Islet of Langerhans (tissue), 1 donor: ENCODE data around the gene DPY19L2.
"Not testable (repeated sequence)": the region's sequence is repeated elsewhere in the genome, so short reads cannot be mapped to it uniquely, and the experiment has no call there.

Experiments
- FAIRE-seq: peaks from one replicate; lab custom pipeline; 2011; peaks lifted over from hg19 to GRCh38; lab: Jason Lieb, UNC

DPY19L2 gene

DNA sequence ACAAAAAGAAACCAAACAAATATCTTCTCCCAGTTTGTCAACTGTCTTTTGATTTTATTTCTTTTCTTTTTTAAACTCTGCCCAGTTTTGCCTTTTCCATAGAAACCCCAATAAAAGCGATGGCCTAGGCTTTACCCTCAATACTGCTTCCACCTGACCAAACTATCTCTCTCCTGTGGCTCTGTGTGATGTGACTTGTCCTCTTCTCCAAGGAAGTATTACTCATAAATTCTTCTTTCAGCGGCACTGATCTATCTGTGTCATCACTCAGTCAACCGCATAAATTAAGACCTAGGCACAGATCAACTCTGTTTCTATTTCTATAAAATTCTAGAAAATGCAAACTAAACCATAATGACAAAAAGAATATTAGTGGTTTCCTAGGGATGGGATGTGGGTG is 9.8 kb downstream of the DPY19L2 start:
- not testable (repeated sequence) for FAIRE-seq

DNA sequence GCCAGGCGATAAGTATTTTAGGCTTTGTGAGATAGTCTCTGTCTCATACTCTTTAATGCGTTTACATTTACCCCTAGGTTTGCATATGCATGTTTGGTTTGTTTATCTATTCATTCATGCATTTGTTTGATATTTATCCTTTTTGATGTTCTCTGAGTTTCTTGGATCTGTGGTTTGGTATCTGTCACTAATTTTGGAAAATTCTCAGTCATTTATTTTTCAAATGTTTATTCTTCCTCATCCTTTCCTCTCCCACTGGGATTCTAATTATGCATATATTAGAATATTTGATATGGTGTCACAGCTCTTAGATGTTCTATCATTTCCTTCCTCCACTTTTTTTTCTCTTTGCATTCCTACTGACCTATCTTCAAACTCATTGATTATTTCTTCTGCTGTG is 11.9 kb downstream of the DPY19L2 start:
- FAIRE-seq = not testable (repeated sequence)

DNA sequence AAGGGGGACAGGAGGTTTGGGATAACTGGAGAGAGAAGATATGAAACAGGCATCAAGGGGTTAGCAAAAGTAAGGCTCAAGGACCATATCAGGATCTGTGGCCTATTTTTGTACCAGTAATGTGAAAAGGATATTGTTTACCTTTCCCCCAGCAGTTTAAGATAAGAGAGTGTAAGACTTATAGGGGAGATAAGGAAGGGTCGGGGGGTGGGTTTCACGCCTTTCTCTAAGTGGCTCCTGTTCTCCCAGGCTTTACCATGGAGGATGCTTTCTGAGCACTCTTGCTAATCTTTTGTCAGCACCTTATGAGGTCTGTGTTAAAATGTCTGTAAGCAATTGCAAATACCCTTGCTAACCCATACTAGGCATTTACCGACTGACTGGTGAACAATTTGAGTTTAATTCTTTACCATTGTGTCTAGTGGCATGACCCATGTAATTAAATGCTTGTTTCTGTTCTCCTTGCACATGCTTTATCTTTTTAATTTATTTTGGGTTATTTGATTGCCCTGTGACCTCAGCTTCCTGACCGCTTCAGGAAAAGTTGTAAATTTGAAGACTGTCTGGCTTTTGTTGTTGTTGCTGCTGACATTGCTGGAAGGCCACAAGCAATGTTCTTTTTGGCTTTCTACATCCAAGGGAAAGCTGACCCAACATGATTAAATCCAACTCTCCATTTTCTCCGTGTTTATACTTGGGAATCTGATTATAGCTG is 12.6 kb downstream of the DPY19L2 start:
- FAIRE-seq = not testable (repeated sequence)

DNA sequence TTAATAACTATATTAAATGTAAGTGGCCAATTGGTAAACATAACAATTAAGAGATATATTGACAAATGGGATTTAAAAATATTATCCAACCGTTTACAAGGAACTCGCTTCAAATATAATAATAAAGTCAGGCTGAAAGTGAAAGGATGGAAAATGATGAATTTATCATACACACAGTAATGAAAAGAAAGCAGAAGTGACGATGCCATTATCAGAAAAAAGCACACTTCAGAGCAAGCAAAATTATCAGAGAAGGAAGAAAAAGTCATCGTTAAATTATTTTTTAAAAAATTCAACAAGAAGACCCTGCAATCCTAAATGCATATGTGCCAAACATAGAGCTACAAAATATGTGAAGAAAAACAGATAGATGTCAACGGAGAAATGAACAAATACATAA is 13.8 kb downstream of the DPY19L2 start:
- not testable (repeated sequence) for FAIRE-seq

DNA sequence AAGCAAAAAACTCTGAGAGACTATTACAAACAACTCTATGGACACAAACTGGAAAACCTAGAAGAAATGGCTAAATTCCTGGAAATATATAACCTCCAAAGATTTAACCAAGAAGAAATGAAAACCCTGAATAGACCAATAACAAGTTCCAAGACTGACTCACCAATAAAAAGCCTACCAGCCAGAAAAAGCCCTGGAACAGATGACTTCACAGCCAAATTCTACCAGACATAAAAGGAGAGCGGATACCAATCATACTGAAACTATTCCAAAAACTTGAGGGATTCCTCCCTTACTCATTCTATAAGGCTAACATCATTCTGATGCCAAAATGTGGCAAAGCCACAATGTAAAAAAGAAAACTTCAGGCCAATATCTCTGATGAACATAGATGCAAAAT is 18.8 kb downstream of the DPY19L2 start:
- not testable (repeated sequence) for FAIRE-seq

DNA sequence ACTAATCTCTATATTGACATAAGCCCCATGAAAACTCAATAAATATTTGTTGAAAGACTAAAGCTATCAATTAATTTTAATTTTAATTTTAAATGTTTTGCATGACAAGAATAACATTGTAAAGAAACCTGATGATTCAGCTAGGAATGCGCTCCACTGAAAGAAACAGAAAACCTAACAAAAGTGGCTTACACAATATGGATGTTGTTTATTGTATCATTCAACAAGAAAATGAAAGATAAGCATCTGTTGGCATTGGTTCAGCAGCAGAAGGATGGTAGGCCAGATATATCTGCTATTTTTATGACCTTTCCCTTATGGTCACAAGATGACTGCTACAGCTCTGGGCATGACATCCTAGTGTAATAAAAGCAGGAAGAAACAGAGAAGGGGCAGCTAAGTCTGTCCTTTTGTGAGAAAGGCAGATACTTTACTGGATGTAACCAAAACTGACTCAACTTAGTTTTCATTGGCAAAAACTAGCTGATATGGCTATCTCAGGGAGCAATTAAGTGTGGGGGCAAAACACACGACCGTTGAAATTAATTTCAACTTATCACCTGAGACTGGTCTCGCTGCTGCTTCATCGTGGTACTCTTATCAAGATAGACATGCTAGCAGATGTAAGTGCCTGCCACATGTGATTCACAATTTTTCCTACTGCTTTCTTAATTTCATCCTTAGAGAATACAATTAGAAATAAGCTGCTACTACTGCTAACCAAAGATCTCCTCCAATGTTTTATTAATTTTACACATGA is 24.7 kb downstream of the DPY19L2 start:
- not testable (repeated sequence) for FAIRE-seq

DNA sequence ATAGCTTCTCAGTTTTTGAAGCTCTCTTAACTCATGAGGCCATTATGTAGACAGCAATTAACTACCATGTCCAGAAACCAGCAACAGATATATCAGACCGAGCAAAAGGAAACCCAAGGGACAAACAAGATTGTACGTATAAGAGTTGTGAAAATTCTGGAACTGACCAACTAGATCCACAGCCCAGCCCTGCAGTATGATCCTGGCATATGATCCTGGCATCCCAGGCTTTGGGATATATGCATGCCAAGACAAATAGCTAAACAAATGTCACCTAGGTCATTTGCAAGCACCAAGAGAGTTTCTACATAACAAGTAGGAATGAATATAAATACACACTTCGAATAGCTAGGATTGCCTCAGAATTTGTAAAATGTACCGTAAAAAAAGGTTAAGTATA is 44.0 kb downstream of the DPY19L2 start:
- FAIRE-seq = not testable (repeated sequence)

DNA sequence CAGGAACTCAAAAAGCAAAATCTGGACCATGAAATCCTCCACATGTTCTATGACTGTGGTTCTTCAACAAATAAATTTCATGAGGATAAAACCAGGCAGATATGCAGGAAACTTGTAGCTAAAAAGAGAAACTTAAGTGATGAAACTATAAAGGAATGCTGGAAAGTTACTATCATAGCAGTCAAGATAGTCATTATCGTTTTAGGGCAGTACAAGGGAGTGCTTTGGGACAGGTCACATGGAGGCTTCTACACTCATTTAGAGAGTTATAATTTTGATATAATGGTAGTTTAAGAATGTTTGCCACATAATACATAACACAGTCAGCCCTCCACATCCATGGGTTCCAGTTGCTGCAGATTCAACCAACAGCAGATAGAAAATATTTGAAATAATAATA is 52.7 kb downstream of the DPY19L2 start:
- FAIRE-seq = not testable (repeated sequence)

DNA sequence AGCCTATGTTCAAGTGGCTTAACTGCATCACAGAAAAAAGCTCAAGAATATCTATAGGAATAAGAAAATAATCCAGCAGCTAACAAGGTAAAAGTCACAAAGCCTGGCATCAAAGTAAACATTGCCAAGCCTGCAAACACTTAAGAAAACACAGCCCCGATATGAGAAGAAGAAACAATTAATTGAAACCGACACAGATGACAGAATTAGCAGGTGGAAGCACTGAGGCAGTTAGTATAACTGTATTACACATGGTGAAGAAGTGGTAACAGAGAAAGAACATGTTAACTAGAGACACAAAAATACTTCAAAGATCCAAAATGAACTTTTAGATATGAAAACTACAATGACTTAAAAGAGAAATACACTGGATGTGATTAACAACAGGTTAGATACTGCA is 57.0 kb downstream of the DPY19L2 start:
- not testable (repeated sequence) for FAIRE-seq

DNA sequence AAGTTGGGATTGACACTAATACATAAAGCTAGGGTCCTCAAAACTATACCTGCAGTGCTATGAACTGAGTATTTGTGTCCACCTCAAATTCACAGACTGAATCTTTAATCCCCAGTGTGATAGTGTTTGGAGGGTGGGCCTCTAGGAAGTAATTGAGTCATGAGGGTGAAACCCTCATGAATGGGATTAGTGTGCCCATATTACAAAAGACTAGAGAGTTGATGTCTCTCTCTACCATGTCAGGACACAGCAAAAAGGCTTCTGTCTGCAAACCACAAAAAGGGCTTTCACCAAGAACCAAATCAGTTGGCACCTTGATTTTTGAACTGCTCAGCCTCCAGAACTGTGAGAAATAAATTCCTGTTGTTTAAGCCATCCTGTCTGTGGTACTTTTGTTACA is 59.0 kb downstream of the DPY19L2 start:
- not testable (repeated sequence) for FAIRE-seq

DNA sequence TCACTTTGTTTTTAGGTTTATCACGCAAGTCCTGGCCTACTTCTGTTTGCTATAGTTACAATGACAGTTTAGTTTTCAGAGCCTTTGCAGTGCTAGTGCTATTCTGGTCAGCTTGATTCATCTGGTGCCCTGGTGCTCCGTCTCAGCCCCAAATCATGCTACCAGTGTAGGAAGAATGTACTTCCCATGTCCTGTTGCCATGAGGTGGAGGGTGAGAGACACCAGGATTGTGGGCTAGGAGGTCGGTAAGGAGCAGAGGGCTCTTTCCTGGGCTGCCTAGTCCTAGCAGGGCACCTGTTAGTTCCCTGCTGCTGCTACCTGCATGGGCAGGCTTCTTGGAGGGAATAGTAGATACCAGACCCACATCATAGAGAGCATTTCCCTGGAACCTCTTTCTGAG is 63.3 kb downstream of the DPY19L2 start:
- FAIRE-seq = not testable (repeated sequence)

DNA sequence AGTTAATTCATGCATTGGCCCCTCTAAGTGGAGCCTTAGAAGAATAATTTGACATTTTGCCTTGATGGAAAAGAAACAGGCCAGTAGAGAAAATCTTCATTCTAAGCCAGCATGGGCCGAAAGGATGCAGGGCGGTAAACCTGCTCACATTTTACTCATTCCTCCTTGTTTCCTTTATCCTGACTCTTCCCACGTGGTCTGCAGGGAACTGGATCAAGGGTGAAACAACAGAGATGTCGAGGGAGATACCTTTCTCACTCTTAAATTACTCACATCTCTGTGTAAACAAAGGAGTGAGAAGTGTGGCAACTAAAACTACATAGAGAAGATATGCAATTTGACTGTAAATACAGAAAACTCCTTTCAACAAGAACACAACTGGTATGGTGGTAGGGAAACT is 73.5 kb downstream of the DPY19L2 start:
- FAIRE-seq = not testable (repeated sequence)

DNA sequence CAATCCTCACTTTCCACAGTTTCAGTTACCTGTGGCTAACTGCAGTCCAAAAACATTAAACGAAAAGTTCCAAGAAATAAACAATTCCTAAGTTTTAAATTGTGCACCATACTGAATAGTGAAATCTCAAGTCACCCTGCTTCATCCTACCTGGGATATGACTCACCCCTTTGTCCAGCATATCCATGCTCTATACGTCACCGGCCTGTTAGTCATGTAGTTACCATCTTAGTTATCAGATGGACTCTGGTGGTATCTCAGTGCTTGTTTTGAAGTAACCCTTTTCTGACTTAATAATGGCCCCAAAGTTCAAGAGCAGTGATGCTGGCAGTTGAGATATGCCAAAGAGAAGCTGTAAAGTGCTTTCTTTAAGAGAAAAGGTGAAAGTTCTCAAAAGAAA is 83.9 kb downstream of the DPY19L2 start:
- not testable (repeated sequence) for FAIRE-seq

DNA sequence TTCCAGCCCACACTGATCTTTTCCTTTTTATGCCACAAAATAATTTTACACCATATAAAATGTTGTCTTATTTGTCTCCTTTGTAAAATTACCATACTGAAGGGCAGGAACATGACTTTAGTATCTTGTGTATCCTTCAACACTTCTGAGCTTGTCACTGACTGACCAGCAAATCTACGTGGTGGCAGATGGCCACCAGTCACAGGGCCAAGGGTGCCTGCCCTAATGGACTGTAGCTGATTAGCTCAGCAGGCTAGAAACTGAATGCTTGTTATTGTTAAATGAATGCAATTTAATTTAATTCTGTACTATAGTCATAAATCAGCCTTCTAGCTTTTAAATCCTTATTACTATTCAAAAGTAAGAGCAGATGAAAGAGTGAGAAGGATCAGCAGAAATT is 85.0 kb downstream of the DPY19L2 start:
- FAIRE-seq = not testable (repeated sequence)

DNA sequence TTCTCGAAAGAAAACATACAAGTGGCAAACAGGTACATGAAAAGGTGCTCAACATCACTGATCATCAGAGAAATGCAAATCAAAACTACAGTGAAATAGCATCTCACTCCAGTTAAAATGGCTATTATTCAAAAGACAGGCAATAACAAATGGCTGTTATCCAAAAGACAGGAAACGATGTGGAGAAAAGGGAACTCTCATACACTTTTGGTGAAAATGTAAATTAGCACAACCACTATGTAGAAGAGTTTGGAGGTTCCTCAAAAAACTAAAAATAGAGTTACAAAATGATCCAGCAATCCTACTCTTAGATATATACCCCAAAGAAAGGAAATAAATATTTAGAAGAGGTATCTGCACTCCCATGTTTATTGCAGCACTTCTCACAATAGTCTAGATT is 90.7 kb downstream of the DPY19L2 start:
- FAIRE-seq = not testable (repeated sequence)

DNA sequence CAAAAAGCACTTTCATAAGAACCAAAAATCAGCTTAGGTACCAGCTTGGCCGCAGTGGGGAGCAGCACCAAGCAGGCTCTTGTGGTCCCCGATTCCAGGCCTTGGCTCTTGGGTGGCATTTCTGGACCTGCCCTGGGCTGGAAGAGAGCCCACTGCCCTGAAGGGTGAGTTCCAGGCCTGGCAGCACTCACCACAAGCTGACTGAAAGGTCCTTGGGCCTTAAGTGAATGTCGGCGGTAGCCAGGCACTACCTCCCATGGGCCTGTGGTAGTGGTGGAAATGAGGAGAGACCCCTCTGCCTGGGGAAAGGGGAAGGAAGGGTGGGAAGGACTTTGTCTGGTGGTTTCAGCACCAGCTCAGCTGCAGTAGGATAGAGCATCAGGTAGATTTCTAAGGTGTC is 96.3 kb downstream of the DPY19L2 start:
- not testable (repeated sequence) for FAIRE-seq

DNA sequence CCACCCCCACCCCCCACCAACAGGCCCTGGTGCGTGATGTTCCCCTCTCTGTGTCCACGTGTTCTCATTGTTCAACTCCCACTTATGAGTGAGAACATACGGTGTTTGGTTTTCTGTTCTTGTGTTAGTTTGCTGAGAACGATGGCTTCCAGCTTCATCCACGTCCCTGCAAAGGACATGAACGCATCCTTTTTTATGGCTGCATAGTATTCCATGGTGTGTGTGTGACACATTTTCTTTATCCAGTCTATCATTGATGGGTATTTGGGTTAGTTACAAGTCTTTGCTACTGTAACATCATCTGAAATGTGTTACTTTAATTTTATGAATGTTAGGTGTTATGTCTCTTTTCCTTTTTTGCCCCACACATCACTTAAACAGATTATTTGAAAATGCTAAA is 109.8 kb downstream of the DPY19L2 start:
- not testable (repeated sequence) for FAIRE-seq

DNA sequence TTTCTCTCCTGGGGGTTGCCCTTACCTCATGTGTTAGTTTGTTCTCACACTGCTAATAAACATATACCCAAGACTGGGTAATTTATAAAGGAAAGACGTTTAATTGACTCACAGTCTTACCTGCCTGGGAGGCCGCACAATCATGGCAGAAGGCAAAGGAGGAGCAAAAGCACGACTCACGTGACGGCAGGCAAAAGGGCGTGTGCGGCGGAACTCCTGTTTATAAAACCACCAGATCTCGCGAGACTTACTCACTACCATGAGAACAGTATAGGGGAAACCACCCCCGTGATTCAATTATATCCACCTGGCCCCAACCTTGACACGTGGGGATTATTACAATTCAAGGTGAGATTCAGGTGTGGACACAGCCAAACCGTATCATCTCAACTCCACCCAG is 116.9 kb downstream of the DPY19L2 start:
- FAIRE-seq = not testable (repeated sequence)

DNA sequence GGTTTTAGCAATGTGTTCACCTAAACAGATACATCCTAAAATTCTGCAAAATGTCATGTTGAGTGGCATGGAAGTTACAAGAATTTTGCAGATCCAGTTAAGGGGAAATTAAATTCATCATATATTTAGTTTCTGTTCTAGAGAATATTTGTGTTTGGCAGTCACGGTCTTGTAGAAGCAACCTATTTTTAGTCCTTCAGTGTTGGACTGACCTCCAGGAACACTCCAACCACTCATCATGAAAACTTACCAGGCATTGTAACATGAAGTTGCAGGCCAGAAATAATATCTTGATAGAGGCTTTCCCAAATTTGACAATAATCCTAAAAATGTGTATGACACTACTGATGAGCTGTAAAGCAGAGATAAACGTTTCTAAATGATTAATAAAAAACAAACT is 119.3 kb downstream of the DPY19L2 start:
- not testable (repeated sequence) for FAIRE-seq

DNA sequence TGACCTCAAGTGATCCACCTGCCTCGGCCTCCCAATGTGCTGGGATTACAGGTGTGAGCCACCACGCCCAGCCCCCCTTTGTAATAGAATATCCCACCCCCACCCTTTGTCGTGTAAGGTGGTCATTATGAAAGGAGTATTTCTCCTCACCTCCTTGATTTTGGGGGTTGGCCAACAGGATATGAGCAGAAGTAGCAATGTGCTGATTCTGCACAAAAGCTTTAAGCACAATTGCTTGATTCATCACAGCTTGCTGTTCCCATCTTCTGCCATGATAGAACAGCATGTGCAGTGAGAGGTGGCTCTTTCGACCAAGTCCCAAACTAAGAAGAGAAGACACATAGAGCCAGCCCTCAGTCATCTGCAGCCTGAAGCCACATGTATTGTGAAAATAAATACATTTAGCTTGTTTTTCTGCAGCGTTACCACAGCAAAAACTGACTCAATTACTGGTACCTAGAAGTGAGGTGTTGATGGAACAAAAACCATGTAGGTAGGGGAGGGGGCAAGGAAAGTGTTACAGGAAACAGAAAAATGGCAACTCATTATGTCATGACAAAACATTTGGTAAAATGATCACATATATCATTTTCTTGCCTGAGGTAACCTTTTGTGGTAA is 122.9 kb downstream of the DPY19L2 start:
- not testable (repeated sequence) for FAIRE-seq

DNA sequence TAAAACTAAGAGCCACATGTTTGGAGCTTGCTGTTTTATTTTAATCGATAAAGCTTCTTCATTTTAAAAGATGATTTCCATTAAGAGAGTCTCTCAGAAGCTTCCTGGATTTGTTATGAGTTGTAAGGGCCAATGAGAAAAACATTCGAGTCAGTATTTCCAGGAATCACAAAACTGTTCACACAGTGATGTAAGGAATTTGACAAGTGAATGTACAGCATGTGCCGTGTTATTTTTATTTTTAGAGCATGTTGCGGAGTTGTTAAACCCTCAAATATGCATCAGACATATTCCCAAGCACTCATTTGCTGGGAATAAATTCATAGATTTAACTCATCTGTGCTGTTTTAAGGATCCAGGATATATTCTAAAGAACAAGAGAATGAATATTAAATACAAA is 129.6 kb downstream of the DPY19L2 start:
- not testable (repeated sequence) for FAIRE-seq

DNA sequence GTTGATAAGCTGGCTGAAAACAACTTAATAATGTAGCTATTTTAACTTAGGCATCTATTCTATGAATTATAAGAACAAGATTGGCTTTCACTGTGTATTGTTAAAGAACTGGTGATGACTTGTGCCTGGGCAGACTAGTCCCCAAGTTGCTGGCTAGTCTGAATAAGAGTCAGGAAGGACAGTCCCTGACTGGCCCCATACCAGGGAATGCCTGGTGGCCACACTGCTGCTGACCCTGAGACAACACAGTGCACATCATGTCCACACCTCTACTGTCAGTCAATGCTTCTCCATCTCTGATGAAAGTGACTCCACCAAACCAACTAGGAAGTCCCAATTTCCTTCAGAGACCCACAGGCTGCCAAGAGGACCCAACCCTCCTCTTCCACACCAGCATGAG is 130.5 kb downstream of the DPY19L2 start:
- FAIRE-seq = not testable (repeated sequence)

DNA sequence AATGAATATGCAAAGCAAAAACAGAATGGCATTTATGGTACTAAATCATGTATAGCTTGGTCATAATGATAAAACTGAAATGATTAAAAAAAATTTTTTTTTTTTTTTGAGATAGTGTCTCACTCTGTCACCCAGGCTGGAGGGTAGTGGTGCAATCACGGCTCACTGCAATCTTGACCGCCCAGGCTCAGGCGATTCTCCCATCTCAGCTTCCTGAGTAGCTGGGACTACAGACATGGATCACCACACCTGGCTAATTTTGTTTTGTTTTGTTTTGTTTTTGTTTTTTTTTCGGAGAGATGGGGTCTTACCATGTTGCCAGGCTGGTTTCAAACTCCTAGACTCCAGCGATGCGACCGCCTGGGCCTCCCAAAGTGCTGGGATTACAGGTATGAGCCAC is 138.7 kb downstream of the DPY19L2 start:
- not testable (repeated sequence) for FAIRE-seq
